ENCODE measurements around the gene TNFRSF4. TPM values are rescaled to one million over a fixed set of nuclear protein-coding genes. Genes with fewer than 3 reads are reported as not detected.

TNFRSF4 gene
- total RNA-seq, 1 donor from 2014 or later: 0.19 TPM

GRCh38 chr1:1165900-1166421 lies 48.0 kb downstream of the TNFRSF4 start:
- peaks cover 16% of the 10 kb centered on the region for H3K4me1 Mint-ChIP-seq
- H3K27ac Mint-ChIP-seq (ENCODE audit: unreplicated experiment): no peak overlapping the region
- peaks cover 27% of the 10 kb centered on the region for H3K27me3 Mint-ChIP-seq (ENCODE audit: low read depth)
- no peak for DNase-seq (ENCODE audit: low read depth, low spot score)
- H3K4me3 Mint-ChIP-seq: no peak overlapping the region
- TF ChIP-seq CTCF (conservative IDR thresholded peaks at IDR 0.05): no peak
- no peaks in the 10 kb centered on the region for H3K36me3 Mint-ChIP-seq (ENCODE audit: low read depth)
- no peaks in the 10 kb centered on the region for H3K9me3 Mint-ChIP-seq

- Mint-ChIP-seq H3K36me3 (ENCODE audit: low read depth) (no peaks in the 10 kb centered on the region), H3K9me3 (no peaks in the 10 kb centered on the region), H3K27me3 (ENCODE audit: low read depth) (peaks cover 27% of the 10 kb centered on the region), H3K4me3 (peak overlapping the region; percentile 38), H3K4me1 (peaks cover 16% of the 10 kb centered on the region), H3K27ac (ENCODE audit: unreplicated experiment) (no peak overlapping the region)
- DNase-seq (ENCODE audit: low read depth, low spot score): no peak
- TF ChIP-seq CTCF (conservative IDR thresholded peaks at IDR 0.05): no peak
These were observed 48.5 kb downstream of the TNFRSF4 start for GRCh38 chr1:1165485-1165884.

- H3K36me3 Mint-ChIP-seq (ENCODE audit: low read depth): no peaks in the 10 kb centered on the region
- no peak overlapping the region for H3K27ac Mint-ChIP-seq (ENCODE audit: unreplicated experiment)
- no peaks in the 10 kb centered on the region for H3K9me3 Mint-ChIP-seq
- TF ChIP-seq CTCF (conservative IDR thresholded peaks at IDR 0.05): no peak
- no peak overlapping the region for H3K4me3 Mint-ChIP-seq
- no peak for DNase-seq (ENCODE audit: low read depth, low spot score)
- peaks cover 27% of the 10 kb centered on the region for H3K27me3 Mint-ChIP-seq (ENCODE audit: low read depth)
- peaks cover 12% of the 10 kb centered on the region for H3K4me1 Mint-ChIP-seq
These were observed 49.1 kb downstream of the TNFRSF4 start for GRCh38 chr1:1164701-1165451.

- Mint-ChIP-seq H3K27ac (ENCODE audit: unreplicated experiment) (no peak overlapping the region), H3K27me3 (ENCODE audit: low read depth) (peaks cover 27% of the 10 kb centered on the region), H3K4me3 (no peak overlapping the region), H3K36me3 (ENCODE audit: low read depth) (no peaks in the 10 kb centered on the region), H3K9me3 (no peaks in the 10 kb centered on the region), H3K4me1 (peaks cover 11% of the 10 kb centered on the region)
- TF ChIP-seq CTCF (conservative IDR thresholded peaks at IDR 0.05): no peak
- DNase-seq (ENCODE audit: low read depth, low spot score): no peak
These were observed 49.6 kb downstream of the TNFRSF4 start for GRCh38 chr1:1164361-1164700.

- no peak overlapping the region for H3K4me3 Mint-ChIP-seq
- TF ChIP-seq CTCF (conservative IDR thresholded peaks at IDR 0.05): no peak
- no peaks in the 10 kb centered on the region for H3K9me3 Mint-ChIP-seq
- peaks cover 11% of the 10 kb centered on the region for H3K4me1 Mint-ChIP-seq
- peaks cover 27% of the 10 kb centered on the region for H3K27me3 Mint-ChIP-seq (ENCODE audit: low read depth)
- H3K27ac Mint-ChIP-seq (ENCODE audit: unreplicated experiment): no peak overlapping the region
- no peak for DNase-seq (ENCODE audit: low read depth, low spot score)
- H3K36me3 Mint-ChIP-seq (ENCODE audit: low read depth): no peaks in the 10 kb centered on the region
These were observed 50.3 kb downstream of the TNFRSF4 start for GRCh38 chr1:1163538-1164070.
